ENCODE results near the gene GPC6.

GRCh38 chr13:94177041-94177440 is 950.4 kb downstream of the GPC6 start:
- TF ChIP-seq, protein P1, sequence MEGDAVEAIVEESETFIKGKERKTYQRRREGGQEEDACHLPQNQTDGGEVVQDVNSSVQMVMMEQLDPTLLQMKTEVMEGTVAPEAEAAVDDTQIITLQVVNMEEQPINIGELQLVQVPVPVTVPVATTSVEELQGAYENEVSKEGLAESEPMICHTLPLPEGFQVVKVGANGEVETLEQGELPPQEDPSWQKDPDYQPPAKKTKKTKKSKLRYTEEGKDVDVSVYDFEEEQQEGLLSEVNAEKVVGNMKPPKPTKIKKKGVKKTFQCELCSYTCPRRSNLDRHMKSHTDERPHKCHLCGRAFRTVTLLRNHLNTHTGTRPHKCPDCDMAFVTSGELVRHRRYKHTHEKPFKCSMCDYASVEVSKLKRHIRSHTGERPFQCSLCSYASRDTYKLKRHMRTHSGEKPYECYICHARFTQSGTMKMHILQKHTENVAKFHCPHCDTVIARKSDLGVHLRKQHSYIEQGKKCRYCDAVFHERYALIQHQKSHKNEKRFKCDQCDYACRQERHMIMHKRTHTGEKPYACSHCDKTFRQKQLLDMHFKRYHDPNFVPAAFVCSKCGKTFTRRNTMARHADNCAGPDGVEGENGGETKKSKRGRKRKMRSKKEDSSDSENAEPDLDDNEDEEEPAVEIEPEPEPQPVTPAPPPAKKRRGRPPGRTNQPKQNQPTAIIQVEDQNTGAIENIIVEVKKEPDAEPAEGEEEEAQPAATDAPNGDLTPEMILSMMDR (conservative IDR thresholded peaks at IDR 0.05), result no peak
- no peak for TF ChIP-seq ZFX (IDR thresholded peaks at IDR 0.05)
